ENCODE results near the gene ZDHHC24.
A peak's percentile ranks its signal among the peaks of the same experiment; 100 is the strongest.

The ZDHHC24 gene

GRCh38 chr11:66510271-66510989 is 35.4 kb downstream of the ZDHHC24 start, which contains the start of gene BBS1:
BBS1 (plus strand) TSS chr11:66510635; CDS start chr11:66510660, 25 bp downstream.
- peaks cover 24% of the 10 kb centered on the region for H3K4me1 ChIP-seq (ENCODE audit: insufficient read depth, low read length)
- H3K9ac ChIP-seq (ENCODE audit: low read depth, low read length) = peak within 1 kb of the TSS; percentile 67
- DNase-seq = peak; percentile 85
- no peaks in the 10 kb centered on the region for H3K9me3 ChIP-seq (ENCODE audit: insufficient read depth, low read length, severe bottlenecking)
- H3K79me2 ChIP-seq (ENCODE audit: insufficient read depth, low read length) = peaks cover 15% of the 10 kb centered on the region
- peak within 1 kb of the TSS; percentile 83 to 88 for H3K4me3 ChIP-seq (ENCODE audit: low read depth in 1 of 2, low read length in 2 of 2)
- H3K27me3 ChIP-seq (ENCODE audit: insufficient read depth, low read length, poor library complexity) = no peaks in the 10 kb centered on the region
- H4K20me1 ChIP-seq (ENCODE audit: insufficient read depth, low read length) = no peaks in the 10 kb centered on the region
- ATAC-seq (ENCODE audit: insufficient read depth, low read depth) = peak; percentile 100
- TF ChIP-seq EZH2 (IDR thresholded peaks at IDR 0.05; ENCODE audit: borderline replicate concordance, low read depth, low read length, severe bottlenecking) (no peak), CTCF (IDR thresholded peaks at IDR 0.05; ENCODE audit: borderline replicate concordance, extremely low read depth, low read length, poor library complexity, severe bottlenecking) (peak; percentile 16)
- H2AFZ ChIP-seq (ENCODE audit: low read depth, low read length) = peak within 1 kb of the TSS; percentile 96
- peak within 1 kb of the TSS; percentile 95 for H3K4me2 ChIP-seq (ENCODE audit: insufficient read depth, low read length)
- peaks cover 40% of the 10 kb centered on the region for H3K36me3 ChIP-seq (ENCODE audit: insufficient read depth, low read length)
- H3K27ac ChIP-seq (ENCODE audit: low read length) = peak within 1 kb of the TSS; percentile 72

GRCh38 chr11:66509131-66509561 is 36.7 kb downstream of the ZDHHC24 start:
- no peak overlapping the region for H3K4me2 ChIP-seq (ENCODE audit: insufficient read depth, low read length)
- H3K36me3 ChIP-seq (ENCODE audit: insufficient read depth, low read length) = peaks cover 40% of the 10 kb centered on the region

GRCh38 chr11:66505276-66505816 is 40.5 kb downstream of the ZDHHC24 start:
- H3K9ac ChIP-seq (ENCODE audit: low read depth, low read length) = no peak overlapping the region

More at GRCh38 chr11:66509131-66509561, 36.7 kb downstream of the ZDHHC24 start:
- DNase-seq (no peak), ATAC-seq (ENCODE audit: insufficient read depth, low read depth) (no peak)
- H2AFZ ChIP-seq (ENCODE audit: low read depth, low read length) = no peak overlapping the region
- H4K20me1 ChIP-seq (ENCODE audit: insufficient read depth, low read length) = no peaks in the 10 kb centered on the region
- no peaks in the 10 kb centered on the region for H3K9me3 ChIP-seq (ENCODE audit: insufficient read depth, low read length, severe bottlenecking)
- no peak overlapping the region for H3K9ac ChIP-seq (ENCODE audit: low read depth, low read length)
- H3K4me3 ChIP-seq (ENCODE audit: low read depth in 1 of 2, low read length in 2 of 2) = no peak overlapping the region
- H3K27me3 ChIP-seq (ENCODE audit: insufficient read depth, low read length, poor library complexity) = no peaks in the 10 kb centered on the region
- no peak overlapping the region for H3K27ac ChIP-seq (ENCODE audit: low read length)
- H3K79me2 ChIP-seq (ENCODE audit: insufficient read depth, low read length) = peaks cover 15% of the 10 kb centered on the region
- peaks cover 24% of the 10 kb centered on the region for H3K4me1 ChIP-seq (ENCODE audit: insufficient read depth, low read length)
- no peak for TF ChIP-seq CTCF (IDR thresholded peaks at IDR 0.05; ENCODE audit: borderline replicate concordance, extremely low read depth, low read length, poor library complexity, severe bottlenecking)
- no peak for TF ChIP-seq EZH2 (IDR thresholded peaks at IDR 0.05; ENCODE audit: borderline replicate concordance, low read depth, low read length, severe bottlenecking)

More at GRCh38 chr11:66505276-66505816, 40.5 kb downstream of the ZDHHC24 start:
- no peaks in the 10 kb centered on the region for H3K79me2 ChIP-seq (ENCODE audit: insufficient read depth, low read length)
- TF ChIP-seq CTCF (IDR thresholded peaks at IDR 0.05; ENCODE audit: borderline replicate concordance, extremely low read depth, low read length, poor library complexity, severe bottlenecking) (no peak), EZH2 (IDR thresholded peaks at IDR 0.05; ENCODE audit: borderline replicate concordance, low read depth, low read length, severe bottlenecking) (no peak)
- H3K36me3 ChIP-seq (ENCODE audit: insufficient read depth, low read length) = peaks cover 35% of the 10 kb centered on the region
- no peak overlapping the region for H3K4me2 ChIP-seq (ENCODE audit: insufficient read depth, low read length)
- H4K20me1 ChIP-seq (ENCODE audit: insufficient read depth, low read length) = no peaks in the 10 kb centered on the region
- ATAC-seq (ENCODE audit: insufficient read depth, low read depth) = no peak
- no peaks in the 10 kb centered on the region for H3K9me3 ChIP-seq (ENCODE audit: insufficient read depth, low read length, severe bottlenecking)
- DNase-seq = no peak
- H3K27ac ChIP-seq (ENCODE audit: low read length) = no peak overlapping the region
- H2AFZ ChIP-seq (ENCODE audit: low read depth, low read length) = no peak overlapping the region
- no peaks in the 10 kb centered on the region for H3K27me3 ChIP-seq (ENCODE audit: insufficient read depth, low read length, poor library complexity)
- peaks cover 9% of the 10 kb centered on the region for H3K4me1 ChIP-seq (ENCODE audit: insufficient read depth, low read length)
- H3K4me3 ChIP-seq (ENCODE audit: low read depth in 1 of 2, low read length in 2 of 2) = no peak overlapping the region
